ENCODE data around the gene TBX3. TPM values are rescaled to one million over a fixed set of nuclear protein-coding genes. Genes with fewer than 3 reads are reported as not detected.
A peak's percentile ranks its signal among the peaks of the same experiment; 100 is the strongest.

The TBX3 gene
- 292 and 302 TPM in 2 replicates for polyA plus RNA-seq (2013)

DNA sequence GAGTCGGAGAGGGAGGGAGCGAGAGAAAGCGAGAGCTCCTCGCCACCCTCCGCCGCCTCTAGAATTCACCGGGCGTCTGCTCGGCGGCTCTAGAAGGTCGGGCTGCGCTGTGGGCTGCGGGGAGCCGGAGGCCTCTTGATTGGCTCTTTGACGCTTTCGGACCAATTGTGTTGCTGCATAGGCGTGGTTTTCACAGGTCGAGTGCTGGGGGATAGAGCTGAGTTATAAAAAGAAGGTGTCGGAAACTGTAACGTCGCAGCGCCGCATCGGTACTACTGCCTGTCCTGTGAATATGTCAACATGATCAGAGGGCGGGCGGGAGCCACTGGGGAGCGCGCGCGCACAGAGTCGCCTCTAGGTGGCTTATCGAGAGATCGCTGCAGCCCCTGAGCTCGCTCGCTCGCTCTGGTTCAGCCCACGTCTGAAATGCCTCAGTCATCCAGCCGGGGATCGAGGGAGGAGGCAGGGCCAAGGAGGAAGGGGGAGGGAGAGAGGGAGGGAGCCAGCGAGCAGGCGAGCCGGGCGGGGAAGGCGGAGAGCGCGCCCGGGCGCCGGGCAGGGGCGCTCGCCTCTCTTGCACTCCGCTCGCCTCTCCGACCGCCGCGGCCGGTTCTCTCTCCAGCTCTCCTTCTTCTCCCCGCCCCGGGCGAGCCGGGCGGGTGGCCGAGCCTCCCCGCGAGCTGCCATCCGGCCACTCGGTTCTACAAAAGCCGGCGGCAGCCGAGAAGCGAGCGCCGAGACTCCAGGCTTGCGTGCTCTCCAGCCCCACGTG, at the start of gene TBX3:
TBX3 (minus strand) TSS at position 78 of the 772 bp plus-strand sequence. CDS start 975 bp downstream, outside the sequence.
- peak within 1 kb of the TSS; percentile 87 for H4K8ac ChIP-seq (ENCODE audit: low read depth, low read length)
- H3K79me2 ChIP-seq (ENCODE audit: control insufficient read depth, insufficient read depth, low read length, poor library complexity): peaks cover 66% of the 10 kb centered on the region
- peaks cover 38% of the 10 kb centered on the region in 2 experiments for H3K4me1 ChIP-seq (ENCODE audit: control insufficient read depth in 1 of 2, insufficient read depth in 2 of 2, low read length in 2 of 2)
- peak; percentile 96 to 98 for DNase-seq
- H2AFZ ChIP-seq (ENCODE audit: insufficient read depth, low read length, poor library complexity): peak within 1 kb of the TSS; percentile 58
- no peaks in the 10 kb centered on the region for H3K27me3 ChIP-seq (ENCODE audit: insufficient read depth, low read length)
- peak within 1 kb of the TSS; percentile 93 for H3K14ac ChIP-seq (ENCODE audit: low read length)
- peak within 1 kb of the TSS; percentile 68 for H3K4me2 ChIP-seq (ENCODE audit: low read length)
- peak within 1 kb of the TSS; percentile 83 for H4K12ac ChIP-seq (ENCODE audit: low read depth, low read length)
- peak within 1 kb of the TSS; percentile 95 for H3K18ac ChIP-seq (ENCODE audit: low read length)
- H3K9me3 ChIP-seq (ENCODE audit: insufficient read depth, low read depth, low read length): no peaks in the 10 kb centered on the region
- peak within 1 kb of the TSS; percentile 55 for H2BK12ac ChIP-seq (ENCODE audit: low read length)
- H3K4ac ChIP-seq (ENCODE audit: low read depth, low read length): peak within 1 kb of the TSS; percentile 95
- peaks cover 7 to 17% of the 10 kb centered on the region in 2 experiments for H3K36me3 ChIP-seq (ENCODE audit: control insufficient read depth in 1 of 2, insufficient read depth in 2 of 2, low read length in 2 of 2)
- peaks cover 80% of the 10 kb centered on the region for H3K79me1 ChIP-seq (ENCODE audit: low read length)
- H2BK120ac ChIP-seq (ENCODE audit: insufficient read depth, low read length, poor library complexity): peak within 1 kb of the TSS; percentile 93
- peak within 1 kb of the TSS; percentile 99 for H3K4me3 ChIP-seq (ENCODE audit: low read depth, low read length)
- H2BK5ac ChIP-seq (ENCODE audit: low read depth, low read length, poor library complexity): peak within 1 kb of the TSS; percentile 93
- H3K27ac ChIP-seq (ENCODE audit: low read depth, low read length): peak within 1 kb of the TSS; percentile 98
- peak within 1 kb of the TSS; percentile 66 for H2AK5ac ChIP-seq (ENCODE audit: low read length)
- H3K9ac ChIP-seq (ENCODE audit: low read length): peak within 1 kb of the TSS; percentile 100
- H4K91ac ChIP-seq (ENCODE audit: low read depth, low read length): peak within 1 kb of the TSS; percentile 96
- H3K23ac ChIP-seq (ENCODE audit: low read length): peak within 1 kb of the TSS; percentile 70
- WGBS (ENCODE audit: extremely low coverage, insufficient coverage, insufficient read length): no CpG with 5 or more reads among the region's 76 CpGs

DNA sequence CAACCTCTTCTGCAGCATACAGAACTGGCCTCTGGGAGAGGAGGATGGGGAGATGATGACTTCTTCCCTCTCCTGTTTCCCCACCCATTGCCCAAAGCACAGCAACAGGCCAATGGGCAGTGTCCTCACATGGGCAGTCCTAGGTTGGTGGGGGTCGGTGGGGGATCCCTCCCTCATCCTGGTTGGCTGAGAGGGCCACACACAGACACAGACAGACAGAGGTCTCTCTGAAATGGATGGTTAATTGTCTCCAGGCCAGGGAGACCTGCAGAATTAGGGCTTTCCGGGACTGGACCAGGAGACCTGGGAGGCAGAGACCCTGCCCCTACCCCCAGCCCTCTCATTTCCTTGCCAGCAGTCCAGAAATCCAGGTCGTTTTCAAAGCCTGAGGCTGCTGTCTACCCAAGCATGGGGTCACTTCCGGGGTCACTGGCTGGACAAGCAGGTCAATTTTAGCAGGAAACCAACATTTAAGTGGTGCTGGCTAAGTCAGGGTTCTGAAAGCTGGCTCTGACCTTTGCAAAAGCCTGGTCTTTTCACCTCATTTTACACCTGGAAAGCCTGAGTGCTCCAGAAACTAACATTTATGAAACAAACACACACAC, 48.6 kb upstream of the TBX3 start:
- no peak overlapping the region for H3K18ac ChIP-seq (ENCODE audit: low read length)
- peaks cover 18% of the 10 kb centered on the region in 2 experiments for H3K4me1 ChIP-seq (ENCODE audit: control insufficient read depth in 1 of 2, insufficient read depth in 2 of 2, low read length in 2 of 2)
- H2AFZ ChIP-seq (ENCODE audit: insufficient read depth, low read length, poor library complexity): no peak overlapping the region
- no peak overlapping the region for H4K12ac ChIP-seq (ENCODE audit: low read depth, low read length)
- no peak overlapping the region for H3K9ac ChIP-seq (ENCODE audit: low read length)
- H3K4ac ChIP-seq (ENCODE audit: low read depth, low read length): no peak overlapping the region
- no peaks in the 10 kb centered on the region for H3K79me2 ChIP-seq (ENCODE audit: control insufficient read depth, insufficient read depth, low read length, poor library complexity)
- no peak overlapping the region for H2BK120ac ChIP-seq (ENCODE audit: insufficient read depth, low read length, poor library complexity)
- H3K36me3 ChIP-seq (ENCODE audit: control insufficient read depth in 1 of 2, insufficient read depth in 2 of 2, low read length in 2 of 2): no peaks in the 10 kb centered on the region
- peak overlapping the region; percentile 56 for H3K27ac ChIP-seq (ENCODE audit: low read depth, low read length)
- H3K14ac ChIP-seq (ENCODE audit: low read length): peak overlapping the region; percentile 2
- DNase-seq: no peak
- H3K79me1 ChIP-seq (ENCODE audit: low read length): peaks cover 22% of the 10 kb centered on the region
- no peak overlapping the region for H4K91ac ChIP-seq (ENCODE audit: low read depth, low read length)
- H3K23ac ChIP-seq (ENCODE audit: low read length): no peak overlapping the region
- WGBS (ENCODE audit: extremely low coverage, insufficient coverage, insufficient read length): no CpG with 5 or more reads among the region's 4 CpGs
- H2BK12ac ChIP-seq (ENCODE audit: low read length): peak overlapping the region; percentile 6
- no peak overlapping the region for H2BK5ac ChIP-seq (ENCODE audit: low read depth, low read length, poor library complexity)
- peaks cover 3% of the 10 kb centered on the region for H3K9me3 ChIP-seq (ENCODE audit: insufficient read depth, low read depth, low read length)
- no peak overlapping the region for H2AK5ac ChIP-seq (ENCODE audit: low read length)
- no peak overlapping the region for H3K4me3 ChIP-seq (ENCODE audit: low read depth, low read length)
- no peaks in the 10 kb centered on the region for H3K27me3 ChIP-seq (ENCODE audit: insufficient read depth, low read length)
- peak overlapping the region; percentile 8 for H4K8ac ChIP-seq (ENCODE audit: low read depth, low read length)
- no peak overlapping the region for H3K4me2 ChIP-seq (ENCODE audit: low read length)

- Histone ChIP-seq H2AK5ac (ENCODE audit: low read length) (no peak overlapping the region), H3K14ac (ENCODE audit: low read length) (no peak overlapping the region), H4K12ac (ENCODE audit: low read depth, low read length) (no peak overlapping the region), H3K4ac (ENCODE audit: low read depth, low read length) (no peak overlapping the region), H3K4me2 (ENCODE audit: low read length) (no peak overlapping the region), H2BK5ac (ENCODE audit: low read depth, low read length, poor library complexity) (peak overlapping the region; percentile 55), H2BK120ac (ENCODE audit: insufficient read depth, low read length, poor library complexity) (no peak overlapping the region), H3K79me1 (ENCODE audit: low read length) (peaks cover 11% of the 10 kb centered on the region), H3K4me1 (ENCODE audit: control insufficient read depth in 1 of 2, insufficient read depth in 2 of 2, low read length in 2 of 2) (peaks cover 14% of the 10 kb centered on the region in 2 experiments), H4K91ac (ENCODE audit: low read depth, low read length) (no peak overlapping the region), H3K79me2 (ENCODE audit: control insufficient read depth, insufficient read depth, low read length, poor library complexity) (no peaks in the 10 kb centered on the region), H3K9ac (ENCODE audit: low read length) (no peak overlapping the region), H4K8ac (ENCODE audit: low read depth, low read length) (no peak overlapping the region), H2BK12ac (ENCODE audit: low read length) (peak overlapping the region; percentile 79), H3K36me3 (ENCODE audit: control insufficient read depth in 1 of 2, insufficient read depth in 2 of 2, low read length in 2 of 2) (no peaks in the 10 kb centered on the region), H3K23ac (ENCODE audit: low read length) (no peak overlapping the region), H3K27me3 (ENCODE audit: insufficient read depth, low read length) (no peaks in the 10 kb centered on the region), H2AFZ (ENCODE audit: insufficient read depth, low read length, poor library complexity) (no peak overlapping the region), H3K9me3 (ENCODE audit: insufficient read depth, low read depth, low read length) (no peaks in the 10 kb centered on the region), H3K27ac (ENCODE audit: low read depth, low read length) (no peak overlapping the region), H3K4me3 (ENCODE audit: low read depth, low read length) (no peak overlapping the region), H3K18ac (ENCODE audit: low read length) (no peak overlapping the region)
- WGBS (ENCODE audit: extremely low coverage, insufficient coverage, insufficient read length): no CpG with 5 or more reads among the region's 3 CpGs
- peak; percentile 71 to 76 for DNase-seq
Measured at GRCh38 chr12:114729731-114730130, 45.8 kb upstream of the TBX3 start.

DNA sequence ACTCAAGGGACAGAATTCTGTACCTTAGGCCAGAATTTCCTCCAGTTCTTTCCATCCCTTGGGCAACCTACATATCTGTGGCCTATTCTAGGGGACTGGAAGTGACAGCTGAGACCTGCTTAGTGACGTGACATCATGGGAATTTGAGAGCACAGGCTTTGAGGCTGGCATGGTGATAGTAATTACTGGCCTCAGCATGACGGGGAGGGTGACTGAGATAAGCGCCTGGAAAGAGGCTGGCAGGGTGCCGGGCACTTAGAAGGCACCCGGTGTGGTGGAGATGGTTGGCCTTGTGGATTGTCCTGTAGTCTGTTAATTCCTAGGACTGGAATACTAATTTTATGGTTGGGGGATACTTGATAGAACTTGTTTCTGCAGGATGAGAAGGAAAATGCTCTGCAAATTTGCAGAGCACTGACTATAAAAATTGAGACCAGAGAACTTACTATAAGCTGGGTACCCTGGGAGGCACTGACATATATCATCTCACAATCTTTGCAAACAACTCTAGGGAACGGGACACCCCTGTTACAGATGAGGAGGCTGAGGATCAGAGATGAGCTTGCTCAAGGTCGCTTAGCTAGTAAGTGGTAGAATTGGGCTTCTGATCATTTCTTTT, 42.2 kb upstream of the TBX3 start:
- Histone ChIP-seq H3K36me3 (ENCODE audit: control insufficient read depth in 1 of 2, insufficient read depth in 2 of 2, low read length in 2 of 2) (no peaks in the 10 kb centered on the region), H3K4me3 (ENCODE audit: low read depth, low read length) (no peak overlapping the region), H4K91ac (ENCODE audit: low read depth, low read length) (no peak overlapping the region), H4K12ac (ENCODE audit: low read depth, low read length) (no peak overlapping the region), H2AFZ (ENCODE audit: insufficient read depth, low read length, poor library complexity) (no peak overlapping the region), H3K27me3 (ENCODE audit: insufficient read depth, low read length) (no peaks in the 10 kb centered on the region), H3K4ac (ENCODE audit: low read depth, low read length) (no peak overlapping the region), H2BK12ac (ENCODE audit: low read length) (no peak overlapping the region), H3K79me1 (ENCODE audit: low read length) (peaks cover 3% of the 10 kb centered on the region), H3K14ac (ENCODE audit: low read length) (no peak overlapping the region), H3K9ac (ENCODE audit: low read length) (no peak overlapping the region), H4K8ac (ENCODE audit: low read depth, low read length) (no peak overlapping the region), H3K18ac (ENCODE audit: low read length) (no peak overlapping the region), H3K9me3 (ENCODE audit: insufficient read depth, low read depth, low read length) (peaks cover 1% of the 10 kb centered on the region), H2BK120ac (ENCODE audit: insufficient read depth, low read length, poor library complexity) (no peak overlapping the region), H2BK5ac (ENCODE audit: low read depth, low read length, poor library complexity) (no peak overlapping the region), H3K4me2 (ENCODE audit: low read length) (no peak overlapping the region), H3K23ac (ENCODE audit: low read length) (no peak overlapping the region), H3K4me1 (ENCODE audit: control insufficient read depth in 1 of 2, insufficient read depth in 2 of 2, low read length in 2 of 2) (peaks cover 4 to 8% of the 10 kb centered on the region in 2 experiments), H2AK5ac (ENCODE audit: low read length) (no peak overlapping the region), H3K79me2 (ENCODE audit: control insufficient read depth, insufficient read depth, low read length, poor library complexity) (no peaks in the 10 kb centered on the region), H3K27ac (ENCODE audit: low read depth, low read length) (no peak overlapping the region)
- no peak for DNase-seq
- WGBS (ENCODE audit: extremely low coverage, insufficient coverage, insufficient read length): no CpG with 5 or more reads among the region's 7 CpGs
